ENCODE data around the gene RBX1. TPM values are rescaled to one million over a fixed set of nuclear protein-coding genes. Genes with fewer than 3 reads are reported as not detected.

The RBX1 gene
- total and polyA plus RNA-seq, 2 of the 8 experiments (the other 6 are each of a cell fraction or from before 2014, with no cell fraction given) = 76.5 to 119 TPM

DNA sequence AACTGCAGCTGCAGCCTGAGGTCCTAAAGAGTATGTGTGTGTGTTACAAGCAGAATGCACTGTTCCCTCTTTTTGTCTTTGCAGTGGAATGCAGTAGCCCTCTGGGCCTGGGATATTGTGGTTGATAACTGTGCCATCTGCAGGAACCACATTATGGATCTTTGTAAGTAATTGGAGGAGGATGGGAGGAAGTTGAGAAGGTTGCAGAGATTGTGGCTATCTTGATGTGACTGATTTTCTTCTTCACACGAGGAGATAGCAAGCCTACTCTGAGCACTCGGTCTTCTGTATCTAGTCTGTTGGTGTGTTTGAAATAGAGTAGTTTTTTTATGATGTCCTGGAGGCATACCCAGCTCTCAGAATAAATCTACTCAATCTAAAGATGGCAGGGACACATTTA is 2.3 kb downstream of the RBX1 start:
- no peak overlapping the region for H4K8ac ChIP-seq (ENCODE audit: extremely low read depth, insufficient read depth, low read length)
- H3K36me3 ChIP-seq (ENCODE audit: control insufficient read depth in 2 of 4, insufficient read depth in 4 of 4, low read length in 3 of 4) = peaks cover 3 to 36% (median 14%) of the 10 kb centered on the region in 4 experiments; a peak in 7 of 8 replicates
- H3K4me3 ChIP-seq (ENCODE audit: extremely low read depth in 1 of 4, insufficient read depth in 2 of 4, low read depth in 3 of 4, low read length in 4 of 4) = no peak overlapping the region; a peak in 1 of 8 replicates
- no peak overlapping the region for H4K5ac ChIP-seq (ENCODE audit: insufficient read length, low read depth, low read length)
- no peak overlapping the region for H3K56ac ChIP-seq (replicated peaks; ENCODE audit: insufficient read length, low read depth, low read length)
- H2AK5ac ChIP-seq (ENCODE audit: low read depth, low read length) = no peak overlapping the region
- no peak overlapping the region for H2BK5ac ChIP-seq (ENCODE audit: low read depth, low read length)
- H3K23me2 ChIP-seq (ENCODE audit: low read depth, low read length) = peaks cover 9% of the 10 kb centered on the region
- no peak overlapping the region for H3K27ac ChIP-seq (ENCODE audit: low read depth, low read length)
- 93% methylated on average over 2 of the region's 2 CpGs; no CpG with 5 or more reads in 1 of the 2 experiments for WGBS, 2 experiments (ENCODE audit: extremely low coverage in 1 of 2, insufficient coverage in 1 of 2, insufficient read length in 1 of 2, insufficient replicate concordance in 2 of 2, low coverage in 1 of 2, low lambda C conversion rate in 2 of 2, missing lambda C conversion rate in 1 of 2)
- CTCF ChIA-PET (ENCODE audit: partially characterized antibody) = interaction anchor here (1.0 to 1.7 kb wide), 2 partner anchors 16 to 30 kb away, joined by 3 to 4 read pairs; no protein-coding TSS in a partner anchor
- no peak overlapping the region for H4K91ac ChIP-seq (replicated peaks; ENCODE audit: insufficient read length, low read length)
- peaks cover 0 to 4% of the 10 kb centered on the region in 2 experiments for H4K20me1 ChIP-seq (replicated peaks in 1 of 2; ENCODE audit: control insufficient read depth in 1 of 2, insufficient read depth in 2 of 2, low read length in 2 of 2)
- H3K79me2 ChIP-seq (ENCODE audit: control insufficient read depth in 1 of 2, insufficient read depth in 2 of 2, low read length in 2 of 2) = peaks cover 17 to 56% of the 10 kb centered on the region in 2 experiments
- no peak overlapping the region for H2BK15ac ChIP-seq (ENCODE audit: low read length)
- POLR2A ChIA-PET (ENCODE audit: partially characterized antibody) = interaction anchor here (1.7 kb wide), 1 partner anchor 139 kb away, joined by 5 read pairs; the partner anchor contains the start of gene EP300
- H3K79me1 ChIP-seq (ENCODE audit: low read depth, low read length) = peaks cover 3% of the 10 kb centered on the region; the same call in 1 of the 2 replicates
- no peak for DNase-seq (ENCODE audit: low read depth in 1 of 2, low spot score in 2 of 2)
- H3K27me3 ChIP-seq (replicated peaks in 1 of 4; ENCODE audit: control insufficient read depth in 3 of 4, extremely low read depth in 1 of 4, insufficient read depth in 3 of 4, low read length in 3 of 4) = no peaks in the 10 kb centered on the region
- H3K4ac ChIP-seq (replicated peaks; ENCODE audit: insufficient read length, low read depth, low read length) = no peak overlapping the region
- no peak overlapping the region for H2BK120ac ChIP-seq (replicated peaks; ENCODE audit: low read depth, low read length)
- no peak overlapping the region for H2BK12ac ChIP-seq (ENCODE audit: low read depth, low read length)
- no peak overlapping the region for H3K9ac ChIP-seq (replicated peaks in 1 of 4; ENCODE audit: extremely low read depth in 1 of 4, low read depth in 3 of 4, low read length in 3 of 4)
- H2AFZ ChIP-seq (ENCODE audit: low read length) = no peak overlapping the region
- peaks cover 0 to 2% (median under 1%) of the 10 kb centered on the region in 4 experiments; a peak in 3 of 7 replicates for H3K4me1 ChIP-seq (replicated peaks in 1 of 4; ENCODE audit: control insufficient read depth in 3 of 4, insufficient read depth in 4 of 4, low read length in 3 of 4)
- H2BK20ac ChIP-seq (ENCODE audit: low read length) = no peak overlapping the region
- H3K18ac ChIP-seq (ENCODE audit: extremely low read depth, low read length) = no peak overlapping the region
- FAIRE-seq = no peak
- no peak overlapping the region for H3K23ac ChIP-seq (ENCODE audit: insufficient read length)
- TF ChIP-seq RXRA (IDR thresholded peaks at IDR 0.05; ENCODE audit: insufficient read depth, low read depth, low read length) (no peak), RNF2 (IDR thresholded peaks at IDR 0.05; ENCODE audit: borderline replicate concordance, low read depth, low read length, missing control alignments, poor library complexity, severe bottlenecking) (no peak)
- H3K14ac ChIP-seq (ENCODE audit: insufficient read length) = no peak overlapping the region
- H3K4me2 ChIP-seq (ENCODE audit: insufficient read depth in 1 of 2, low read depth in 2 of 2, low read length in 2 of 2) = no peak overlapping the region; a peak in 1 of 4 replicates
- no peaks in the 10 kb centered on the region for H3K9me3 ChIP-seq (ENCODE audit: insufficient read depth in 2 of 2, low read depth in 1 of 2, low read length in 1 of 2)
